BJ (cell line): ENCODE measurements around the gene CCDC86. TPM values are rescaled to one million over a fixed set of nuclear protein-coding genes. Genes with fewer than 3 reads are reported as not detected.

Experiments used
- CTCF ChIA-PET: fragments of 350-600 bp; formaldehyde crosslinking; extraction: SDS; loops from one replicate; lab custom pipeline; 2021; ENCODE audit warnings: antibody characterized with exemption, inconsistent platforms; lab: Yijun Ruan, JAX
- POLR2A ChIA-PET: fragments of 300-600 bp; sonication (Branson Sonifier 250); formaldehyde crosslinking; extraction: SDS; loops from one replicate; lab custom pipeline; 2021; ENCODE audit warnings: antibody characterized with exemption; lab: Charles Lee
- DNase-seq: peaks from one replicate; pipeline ENCODE4 v3.0.0-alpha.2; 2011; ENCODE audit warnings: low read depth
- H3K27me3 ChIP-seq: 2 replicates; pipeline ENCODE4 v1.6.0; 2011; ENCODE audit warnings: low read length; ENCODE audit not compliant: control insufficient read depth, insufficient read depth
- H3K36me3 ChIP-seq: 2 replicates; pipeline ENCODE4 v1.5.1; 2011; ENCODE audit warnings: low read length; ENCODE audit not compliant: control insufficient read depth, insufficient read depth
- H3K4me3 ChIP-seq: 2 replicates; pipeline ENCODE4 v1.5.1; 2011; ENCODE audit warnings: low read depth, mild to moderate bottlenecking, control low read depth, low read length
- CTCF ChIP-seq: IDR thresholded peaks from 2 replicates; pipeline ENCODE4 v1.5.1; 2011; ENCODE audit warnings: low read depth, mild to moderate bottlenecking, control low read depth, inconsistent platforms, low read length, moderate library complexity; ENCODE audit not compliant: insufficient read depth
- polyA plus RNA-seq: library from polyadenylated mRNA; depleted of rRNA; stranded (reverse); fragments of >200 nt; gene quantifications from 2 replicates; pipeline ENCODE4 v1.2.3, GENCODE V29; 2011

Gene CCDC86
- polyA plus RNA-seq, 1 experiment = 21.2 TPM

- Histone ChIP-seq H3K4me3 (no peak within 1 kb of the TSS), H3K36me3 (no peaks in the 10 kb centered on the region), H3K27me3 (no peaks in the 10 kb centered on the region; the same call in 1 of the 2 replicates)
- ChIA-PET POLR2A (no interaction called here), CTCF (interaction anchor here (0.6 to 2.6 kb wide), 7 partner anchors 9 to 908 kb away, joined by 3 to 11 read pairs (median 5); no protein-coding TSS in a partner anchor)
- TF ChIP-seq CTCF = no peak
- no peak for DNase-seq
Measured at GRCh38 chr11:60866911-60867870, 25.3 kb downstream of the CCDC86 start, which contains the start of gene ZP1. Gene ZP1 (plus strand): TSS chr11:60867542. CDS start chr11:60867562, 20 bp downstream.

- Histone ChIP-seq H3K4me3 (no peak overlapping the region), H3K27me3 (no peaks in the 10 kb centered on the region; the same call in 1 of the 2 replicates), H3K36me3 (no peaks in the 10 kb centered on the region)
- no peak for DNase-seq
- no peak for TF ChIP-seq CTCF
- ChIA-PET POLR2A (no interaction called here), CTCF (interaction anchor here (0.6 to 2.6 kb wide), 5 partner anchors 9 to 908 kb away, joined by 3 to 11 read pairs (median 8); no protein-coding TSS in a partner anchor)
Measured at GRCh38 chr11:60867871-60868681, 26.2 kb downstream of the CCDC86 start.

- Histone ChIP-seq H3K4me3 (no peak overlapping the region), H3K36me3 (no peaks in the 10 kb centered on the region), H3K27me3 (no peaks in the 10 kb centered on the region)
- ChIA-PET CTCF (interaction anchor here (2.4 to 2.6 kb wide), 2 partner anchors 30 to 37 kb away, joined by 8 to 11 read pairs; no protein-coding TSS in a partner anchor), POLR2A (no interaction called here)
- no peak for DNase-seq
- TF ChIP-seq CTCF = no peak
Measured at GRCh38 chr11:60868682-60869450, 27.0 kb downstream of the CCDC86 start.

GRCh38 chr11:60869451-60869825, 27.5 kb downstream of the CCDC86 start:
- DNase-seq = no peak
- TF ChIP-seq CTCF = no peak
- no peak overlapping the region for H3K4me3 ChIP-seq
- H3K36me3 ChIP-seq = no peaks in the 10 kb centered on the region
- no peaks in the 10 kb centered on the region for H3K27me3 ChIP-seq
- POLR2A ChIA-PET = no interaction called here
- CTCF ChIA-PET = no interaction called here
